ENCODE data around the gene TRIM61.

- no peak for TF ChIP-seq EZH2 (IDR thresholded peaks at IDR 0.05; ENCODE audit: insufficient read depth, poor library complexity, severe bottlenecking)
- no peak for TF ChIP-seq EZH2phosphoT487 (IDR thresholded peaks at IDR 0.05; ENCODE audit: insufficient read depth, low read depth)
These were observed 51.2 kb downstream of the TRIM61 start for GRCh38 chr4:164926301-164926700.

Data from GM23248 (cell line).